Activated gamma-delta T cell treated with anti-CD3 and anti-CD28 coated beads, Interleukin-2, amount 50 U/mL, for 16 hours (primary cell): ENCODE measurements around the gene ETV3.
"Not testable (repeated sequence)": the region's sequence is repeated elsewhere in the genome, so short reads cannot be mapped to it uniquely, and the experiment has no call there.

Source experiments
- DNase-seq: peaks from one replicate; pipeline ENCODE4 v3.0.0-alpha.2; 2020; ENCODE audit warnings: low read depth

ETV3 gene

GRCh38 chr1:157112186-157112867, 25.9 kb downstream of the ETV3 start:
- DNase-seq, result no peak

- DNase-seq, result no peak
Observed at GRCh38 chr1:157111396-157112165, 26.6 kb downstream of the ETV3 start.

- no peak for DNase-seq
Observed at GRCh38 chr1:157110686-157111085, 27.5 kb downstream of the ETV3 start.

GRCh38 chr1:157110003-157110402, 28.2 kb downstream of the ETV3 start:
- no peak for DNase-seq

- DNase-seq, result no peak
Observed at GRCh38 chr1:157108448-157108847, 29.7 kb downstream of the ETV3 start.

DNA sequence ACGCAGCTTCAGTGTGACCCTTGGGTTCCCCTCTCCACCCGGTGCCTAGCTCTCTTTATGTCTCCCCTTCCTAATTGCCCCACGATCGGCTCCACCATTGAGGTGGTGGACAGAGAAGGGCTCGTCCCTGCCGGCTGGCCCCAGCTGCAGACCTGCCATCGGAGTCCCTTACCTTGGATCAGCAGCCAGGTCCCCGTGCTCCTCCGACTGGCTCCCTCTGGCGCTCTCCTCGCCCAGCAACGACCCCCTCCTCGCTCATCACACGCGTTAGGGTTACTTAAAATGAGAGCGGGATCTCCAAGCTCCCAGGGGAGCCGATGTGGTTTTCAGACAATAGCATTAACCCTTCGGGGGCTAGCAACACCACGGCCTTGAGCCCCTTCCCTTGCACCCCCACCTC, 30.5 kb downstream of the ETV3 start:
- DNase-seq, result no peak

DNA sequence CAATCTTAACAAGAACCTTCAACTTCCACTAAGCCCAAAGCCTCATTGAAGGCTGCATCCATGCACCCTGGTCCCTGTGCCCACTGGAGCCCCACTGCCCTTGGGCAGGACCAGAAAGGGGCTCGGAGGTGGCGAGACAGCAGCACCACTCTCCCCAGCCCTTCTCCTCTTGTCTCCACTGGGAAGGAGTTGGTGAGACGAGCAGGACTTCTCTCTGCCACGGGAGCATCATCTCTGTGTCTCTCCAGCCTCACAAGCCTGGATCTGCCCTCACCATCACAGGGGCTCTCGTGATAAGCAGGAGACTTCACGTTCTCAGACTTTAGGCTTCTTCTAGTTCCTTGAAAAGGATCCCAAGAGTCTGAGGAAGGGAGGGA, 31.4 kb downstream of the ETV3 start:
- no peak for DNase-seq

GRCh38 chr1:157105988-157106812, 32.0 kb downstream of the ETV3 start:
- DNase-seq, result no peak

DNA sequence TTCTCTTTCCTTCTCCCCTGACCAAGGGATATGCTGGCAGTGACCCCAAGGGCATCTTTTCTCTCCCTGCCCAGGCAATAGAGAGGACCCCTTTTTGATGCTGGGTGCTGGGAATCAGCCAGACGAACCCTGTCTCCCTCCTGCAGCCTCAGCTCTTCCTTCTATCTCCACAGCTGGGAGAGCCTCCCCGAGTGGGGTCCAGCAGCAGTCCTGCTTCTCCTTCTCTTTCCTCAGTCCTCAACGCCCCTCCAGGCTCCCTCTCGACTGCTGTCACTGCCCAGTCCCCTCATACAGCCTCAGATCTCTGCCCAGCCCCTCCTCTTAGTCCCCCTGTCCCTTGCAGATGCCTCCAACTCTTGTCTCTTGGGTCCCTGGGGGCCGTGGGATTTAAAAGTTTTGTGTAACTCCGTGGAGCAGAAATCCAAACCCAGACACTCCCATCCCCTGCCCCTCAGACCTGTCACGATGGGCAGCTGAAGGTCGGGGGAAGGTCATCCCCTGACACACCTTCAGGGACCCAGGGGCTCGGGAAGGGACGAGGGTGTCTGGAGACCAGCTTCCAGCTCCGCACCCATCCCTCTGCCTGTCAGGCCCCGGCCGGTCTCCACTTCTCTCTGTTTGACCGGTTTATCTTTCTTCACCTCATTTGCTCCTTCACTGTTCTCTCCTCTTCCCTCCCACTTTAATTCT, 32.8 kb downstream of the ETV3 start:
- no peak for DNase-seq

DNA sequence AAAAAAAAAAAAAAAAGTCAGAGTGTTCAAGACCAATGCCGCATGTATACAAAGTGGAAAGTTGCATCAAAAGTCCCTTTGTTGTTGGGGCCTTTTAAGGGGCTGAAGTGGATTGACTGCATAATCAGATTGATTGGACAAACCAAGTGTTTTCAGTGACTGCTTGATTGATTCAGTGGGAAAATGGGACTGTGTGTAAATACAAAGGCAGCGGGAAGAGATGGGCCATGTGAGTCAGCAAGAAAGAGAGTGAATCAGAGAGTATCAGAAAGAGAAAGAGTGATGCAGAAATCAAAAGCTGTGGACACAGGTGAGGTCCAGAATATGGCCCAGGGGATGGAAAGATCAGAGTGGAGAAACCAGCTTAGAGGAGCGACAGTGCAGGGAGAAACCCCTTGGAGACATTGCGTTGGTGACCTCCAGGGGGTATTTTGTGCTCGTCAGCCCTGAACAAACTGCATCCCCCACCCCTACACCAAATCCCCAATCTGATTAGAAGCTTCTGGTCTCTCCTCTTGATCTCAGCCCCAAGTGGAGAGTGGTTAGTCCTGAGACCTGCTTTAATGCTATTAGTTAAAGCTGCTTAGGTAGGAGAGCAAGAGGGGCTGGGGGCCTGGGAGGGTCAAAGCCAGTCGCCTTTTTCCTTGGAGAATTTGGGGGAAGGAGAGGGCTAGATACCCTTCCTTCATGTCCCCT, 33.4 kb downstream of the ETV3 start:
- DNase-seq, result no peak

GRCh38 chr1:157103268-157103667, 34.9 kb downstream of the ETV3 start:
- DNase-seq, result no peak

GRCh38 chr1:157101149-157101548, 37.0 kb downstream of the ETV3 start:
- no peak for DNase-seq

DNA sequence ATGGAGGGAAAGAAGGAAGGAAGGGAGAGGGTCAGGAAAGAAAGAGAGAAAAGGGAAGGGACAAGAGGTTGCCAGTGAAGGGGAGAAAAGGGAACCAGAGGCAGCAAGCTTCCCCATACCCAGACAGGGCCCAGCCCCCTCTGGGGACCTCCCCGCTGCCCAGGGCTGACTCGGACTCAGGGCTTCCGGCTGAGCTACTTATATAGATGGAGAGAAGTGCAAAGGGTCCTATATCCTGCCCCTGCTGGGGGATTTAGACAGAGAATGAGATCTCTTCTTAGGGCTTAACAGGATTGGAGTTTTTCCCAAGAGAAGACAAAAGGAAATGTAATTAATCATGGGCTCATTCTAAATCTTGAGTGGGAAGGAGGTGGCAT, 38.6 kb downstream of the ETV3 start, which contains the start of gene ETV3L:
ETV3L (minus strand) TSS at position 176 of the 377 bp plus-strand sequence. CDS start 285 bp downstream, outside the sequence.
- no peak for DNase-seq

- not testable (repeated sequence) for DNase-seq
Observed at GRCh38 chr1:157098987-157099632, 39.1 kb downstream of the ETV3 start.

GRCh38 chr1:157098519-157098918, 39.7 kb downstream of the ETV3 start:
- no peak for DNase-seq

DNA sequence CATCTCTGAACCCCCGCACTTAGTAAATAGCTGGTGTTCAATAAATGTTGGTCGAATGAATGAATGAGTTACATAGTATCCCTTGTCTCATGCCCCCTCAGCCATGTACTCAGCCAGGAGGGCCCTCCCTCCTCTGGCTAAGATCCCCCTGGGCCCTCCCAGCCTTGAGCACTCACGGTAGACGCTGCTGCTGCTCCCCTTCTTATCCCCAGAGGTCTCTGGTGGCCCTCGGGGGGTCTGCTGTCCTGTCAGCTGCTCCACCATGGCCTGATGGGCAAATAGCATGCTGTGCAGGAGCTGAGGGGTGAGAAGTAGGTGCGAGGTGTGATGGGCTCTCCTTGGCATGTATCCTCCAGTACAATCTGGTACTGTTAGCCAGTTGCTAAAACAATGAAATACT, 40.5 kb downstream of the ETV3 start:
- no peak for DNase-seq

DNA sequence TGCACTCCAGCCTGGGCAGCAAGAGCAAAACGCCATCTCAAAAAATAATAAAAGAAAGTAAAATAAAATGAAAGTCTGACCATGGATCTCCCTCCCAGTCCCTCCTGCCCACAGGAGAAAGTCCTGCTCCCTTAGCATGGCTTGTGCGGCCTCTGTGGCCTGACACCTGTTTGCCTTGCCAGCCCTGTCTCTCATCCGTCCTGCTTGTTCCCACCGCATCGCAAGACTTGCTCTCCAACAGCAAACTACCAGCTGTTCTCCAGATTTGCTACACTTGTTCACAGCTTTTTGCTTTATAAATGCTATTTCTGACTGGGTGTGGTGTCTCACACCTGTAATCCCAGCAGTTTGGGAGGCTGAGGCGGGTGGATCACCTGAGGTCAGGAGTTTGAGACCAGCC, 41.3 kb downstream of the ETV3 start:
- no peak for DNase-seq

DNA sequence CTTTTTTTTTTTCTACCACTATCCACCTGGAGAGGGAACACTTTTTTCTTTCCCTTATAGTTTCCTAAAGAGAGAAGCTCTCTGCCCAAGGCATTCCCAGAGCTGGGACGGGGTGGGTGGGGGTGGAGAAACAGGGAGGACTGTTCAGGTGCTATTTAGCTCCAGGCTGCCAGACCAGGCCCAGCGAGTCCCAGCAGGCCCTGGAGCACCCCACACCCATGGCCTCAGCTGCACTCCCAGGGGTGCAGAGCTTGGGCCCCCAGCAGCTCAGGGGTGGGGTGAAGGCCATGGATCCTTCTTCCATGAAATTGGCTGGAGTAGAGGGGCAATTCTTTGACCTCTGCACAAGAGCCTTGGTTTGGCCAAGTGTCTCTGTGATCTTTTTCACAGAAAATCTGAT, 42.6 kb downstream of the ETV3 start:
- DNase-seq, result no peak

- DNase-seq, result no peak
Observed at GRCh38 chr1:157095091-157095490, 43.1 kb downstream of the ETV3 start.

- no peak for DNase-seq
Observed at GRCh38 chr1:157092831-157093230, 45.4 kb downstream of the ETV3 start.

DNA sequence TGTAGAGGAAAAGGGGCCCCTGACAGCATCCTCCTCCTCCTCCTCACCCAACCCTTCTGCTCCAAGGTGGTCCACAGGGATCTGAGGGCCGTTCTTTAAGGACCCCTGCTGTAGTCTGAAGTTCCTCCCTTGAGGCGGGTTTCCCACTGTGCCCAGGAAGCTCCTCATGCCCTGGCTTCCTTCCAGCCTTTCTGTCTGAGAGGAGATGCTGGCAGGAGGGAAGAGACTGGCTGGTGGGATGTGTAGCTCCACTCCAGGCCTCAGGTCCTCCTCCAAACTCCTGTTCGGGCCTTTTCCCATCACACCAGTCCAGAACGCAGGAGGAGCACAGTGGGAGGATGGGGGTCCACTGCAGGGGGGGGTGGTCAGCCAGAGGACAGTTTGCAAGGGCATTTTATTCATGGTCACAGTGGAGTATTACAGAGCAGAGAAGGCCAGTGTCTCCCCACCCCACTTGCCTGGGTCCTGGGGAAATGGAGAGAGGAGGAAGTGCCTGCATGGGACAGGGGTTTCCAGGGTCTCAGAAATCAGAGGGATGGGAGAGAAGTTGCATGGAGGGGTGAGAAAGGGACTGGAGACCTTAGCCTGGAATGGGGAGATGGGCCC, 46.4 kb downstream of the ETV3 start:
- DNase-seq, result no peak
